Prostate gland (tissue), 2 donors: ENCODE measurements around the gene DLGAP1. TPM values are rescaled to one million over a fixed set of nuclear protein-coding genes. Genes with fewer than 3 reads are reported as not detected.

ENCODE experiments used
- DNase-seq: peaks from one replicate; pipeline ENCODE4 v3.0.0-alpha.2; 2019; ENCODE audit warnings: low spot score
- H3K27ac ChIP-seq, 2 donors: fragments of 200-600 bp; sonication (generic); 2 replicates each; pipeline ENCODE4 v1.5.1; 2017 to 2019
- H3K27me3 ChIP-seq: fragments of 200-600 bp; sonication (generic); replicated peaks from 2 replicates; pipeline ENCODE4 v1.5.1; 2019; ENCODE audit not compliant: insufficient read depth
- H3K36me3 ChIP-seq, 2 donors: fragments of 200-600 bp; sonication (generic); 1 replicate in 1 of 2; 2 replicates in 1 of 2; pipeline versions ENCODE4 v1.5.1 to v1.8.1; 2017 to 2019
- H3K4me1 ChIP-seq: fragments of 200-600 bp; sonication (generic); replicated peaks from 2 replicates; pipeline ENCODE4 v1.5.1; 2019
- H3K4me3 ChIP-seq, 2 donors: fragments of 200-600 bp; sonication (generic); 2 replicates each; pipeline ENCODE4 v1.5.1; 2017 to 2019
- H3K9me3 ChIP-seq: fragments of 200-600 bp; sonication (generic); 2 replicates; pipeline ENCODE4 v1.5.1; 2017
- CTCF ChIP-seq, 4 experiments: fragments of 200-600 bp in 2 of 4; fragments of 450-650 bp in 2 of 4; sonication (generic) in 2 of 4; IDR thresholded peaks; 1 replicate in 3 of 4; 2 replicates in 1 of 4; pipeline ENCODE4 v1.5.1; 2016 to 2019; ENCODE audit warnings: antibody characterized with exemption in 4 of 4, mild to moderate bottlenecking in 2 of 4, moderate library complexity in 2 of 4
- POLR2A ChIP-seq: fragments of 450-650 bp; IDR thresholded peaks from one replicate; pipeline ENCODE4 v1.6.1; 2016; ENCODE audit warnings: antibody characterized with exemption, mild to moderate bottlenecking
- POLR2AphosphoS5 ChIP-seq: sonication (generic); formaldehyde crosslinking; IDR thresholded peaks from one replicate; pipeline ENCODE4 v1.6.1; 2017; ENCODE audit warnings: antibody characterized with exemption
- WGBS: methylation state at CpG from one replicate; pipeline ENCODE4 v1.1.5; 2018; 5-methylcytosine and 5-hydroxymethylcytosine counted together
- intact Hi-C: fragments of 100-400 bp; cut with DNase I; formaldehyde crosslinking; loops from one replicate; pipeline ENCODE4 v1.14.2; 2022
- total RNA-seq, 2 donors: library from RNA; depleted of rRNA; stranded (reverse); fragments of >200 nt; gene quantifications; one replicate each; pipeline ENCODE4 v1.1.0, GENCODE V29; 2016

DLGAP1 gene
- total RNA-seq, 2 donors from 2014 or later = 42.2 to 66.7 TPM

- Histone ChIP-seq H3K36me3 (no peaks in the 10 kb centered on the region), H3K4me1 (no peaks in the 10 kb centered on the region), H3K4me3 (no peak overlapping the region), H3K9me3 (no peaks in the 10 kb centered on the region), H3K27ac (no peak overlapping the region), H3K27me3 (no peaks in the 10 kb centered on the region)
- no peak for TF ChIP-seq POLR2AphosphoS5
- TF ChIP-seq CTCF (IDR thresholded peaks at IDR 0.05) = no peak
- no peak for TF ChIP-seq POLR2A
- 66% methylated on average over 1 of the region's 1 CpG for WGBS
- DNase-seq = no peak
- intact Hi-C loops = no loop called here
Observed at GRCh38 chr18:3830604-3831003, 624.5 kb downstream of the DLGAP1 start.

GRCh38 chr18:3827236-3827845 lies 627.8 kb downstream of the DLGAP1 start:
- no peak for DNase-seq
- H3K36me3 ChIP-seq = no peaks in the 10 kb centered on the region
- H3K27me3 ChIP-seq = no peaks in the 10 kb centered on the region
- WGBS = 30% methylated on average over 6 of the region's 6 CpGs
- no peaks in the 10 kb centered on the region for H3K4me1 ChIP-seq
- H3K27ac ChIP-seq = no peak overlapping the region
- TF ChIP-seq POLR2A (no peak), POLR2AphosphoS5 (no peak), CTCF (IDR thresholded peaks at IDR 0.05) (no peak)
- no peak overlapping the region for H3K4me3 ChIP-seq
- no peaks in the 10 kb centered on the region for H3K9me3 ChIP-seq
- intact Hi-C loops = no loop called here

- no peaks in the 10 kb centered on the region for H3K9me3 ChIP-seq
Observed at GRCh38 chr18:3826021-3826420, 629.1 kb downstream of the DLGAP1 start.

GRCh38 chr18:3824101-3824500 lies 631.0 kb downstream of the DLGAP1 start:
- Histone ChIP-seq H3K9me3 (no peaks in the 10 kb centered on the region), H3K36me3 (no peaks in the 10 kb centered on the region), H3K27ac (no peak overlapping the region), H3K4me1 (no peaks in the 10 kb centered on the region), H3K27me3 (no peaks in the 10 kb centered on the region), H3K4me3 (no peak overlapping the region)
- intact Hi-C loops = no loop called here
- DNase-seq = no peak
- TF ChIP-seq CTCF (IDR thresholded peaks at IDR 0.05) (no peak), POLR2AphosphoS5 (no peak), POLR2A (no peak)

More at GRCh38 chr18:3826021-3826420, 629.1 kb downstream of the DLGAP1 start:
- 91% methylated on average over 4 of the region's 4 CpGs for whole genome bisulfite sequencing
- Histone ChIP-seq H3K27ac (no peak overlapping the region), H3K27me3 (no peaks in the 10 kb centered on the region), H3K36me3 (no peaks in the 10 kb centered on the region), H3K4me3 (no peak overlapping the region), H3K4me1 (no peaks in the 10 kb centered on the region)
- TF ChIP-seq CTCF (IDR thresholded peaks at IDR 0.05) (no peak), POLR2A (no peak), POLR2AphosphoS5 (no peak)
- no peak for DNase-seq
- intact Hi-C loops = no loop called here

GRCh38 chr18:3823073-3823472 lies 632.0 kb downstream of the DLGAP1 start:
- Histone ChIP-seq H3K4me3 (no peak overlapping the region), H3K36me3 (no peaks in the 10 kb centered on the region), H3K27me3 (no peaks in the 10 kb centered on the region), H3K27ac (no peak overlapping the region), H3K4me1 (no peaks in the 10 kb centered on the region), H3K9me3 (no peaks in the 10 kb centered on the region)
- TF ChIP-seq POLR2A (no peak), CTCF (IDR thresholded peaks at IDR 0.05) (no peak), POLR2AphosphoS5 (no peak)
- intact Hi-C loops = no loop called here
- WGBS = 98% methylated on average over 3 of the region's 3 CpGs
- DNase-seq = no peak
